Stimulated activated CD8-positive, alpha-beta memory T cell treated with anti-CD3 and anti-CD28 coated beads, Interleukin-2, amount 100 ng/mL, for 1 hour (primary cell): ENCODE data around the gene CSF2RB.

Experiments used
- DNase-seq, 2 donors: peaks; one replicate each; pipeline ENCODE4 v3.0.0-alpha.2; 2020; ENCODE audit warnings: low read depth in 2 of 2

The CSF2RB gene

DNA sequence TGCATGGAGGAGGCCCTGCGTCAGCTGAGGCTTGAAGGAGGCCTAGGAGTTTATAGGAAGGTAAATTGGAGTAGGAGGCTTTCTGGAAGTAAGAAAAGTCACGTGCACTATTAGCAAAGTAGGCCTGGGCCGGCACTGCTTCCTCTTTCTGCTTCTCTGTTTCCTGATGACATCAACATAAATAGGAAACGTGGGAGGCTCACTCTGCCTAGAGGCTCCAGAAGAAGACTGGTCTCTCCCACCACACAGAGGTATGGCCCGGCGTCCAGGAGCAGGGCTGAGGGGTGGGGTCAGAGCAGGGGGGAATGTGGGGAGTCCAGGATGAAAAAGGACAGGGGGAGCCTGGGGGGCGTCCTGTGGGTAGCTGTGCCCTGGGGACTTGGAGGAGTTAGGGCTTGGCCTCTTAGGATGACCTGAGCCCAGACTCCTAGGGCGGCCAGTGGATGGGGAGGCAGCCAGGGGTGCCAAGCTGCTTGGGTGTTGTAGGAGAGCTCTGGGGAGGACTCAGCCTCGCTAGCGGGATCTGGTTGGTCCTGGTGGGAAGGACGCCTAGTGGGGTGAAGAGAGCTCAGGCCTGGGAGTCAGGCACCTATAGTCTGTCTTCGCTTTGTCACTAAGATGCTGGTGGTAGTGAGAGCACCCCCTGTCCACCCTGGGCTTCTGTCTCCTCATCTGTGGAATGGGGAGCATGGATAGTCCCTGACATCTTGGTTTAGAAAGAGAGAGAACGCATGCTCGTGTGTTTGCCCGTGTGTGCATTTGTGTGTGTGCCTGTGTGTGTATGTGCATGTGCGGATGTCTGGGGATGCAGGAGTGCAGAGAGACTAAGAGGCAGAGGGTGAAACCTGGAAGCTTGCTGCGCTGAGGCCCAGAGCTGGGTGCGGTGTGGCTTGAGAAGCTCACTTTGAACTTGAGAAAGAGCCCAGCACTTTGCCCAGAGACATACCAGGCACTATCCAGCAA, at the start of gene CSF2RB:
Gene CSF2RB, plus strand, starts transcription at position 202 of the 963 bp plus-strand sequence. CDS start 8,580 bp downstream, outside the sequence.
- no peak for DNase-seq

DNA sequence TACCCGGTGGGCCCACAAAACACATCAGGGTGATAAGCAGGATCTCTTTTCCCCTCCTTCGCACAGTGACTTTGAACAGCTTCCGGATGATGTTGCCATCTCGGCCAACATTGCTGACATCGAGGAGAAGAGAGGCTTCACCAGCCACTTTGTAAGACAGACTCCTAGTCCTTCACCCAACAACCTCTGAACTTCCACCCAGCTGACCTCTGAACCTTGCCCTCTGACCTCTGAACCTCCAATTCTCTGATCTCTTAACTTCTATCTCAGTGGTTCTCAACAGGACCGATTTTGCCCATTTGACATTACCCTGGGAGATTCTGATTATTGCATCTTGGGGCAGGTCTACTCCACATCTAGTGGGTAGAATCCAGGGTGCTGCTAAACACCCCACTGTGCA, 49.4 kb upstream of the CSF2RB start:
- no peak for DNase-seq

DNA sequence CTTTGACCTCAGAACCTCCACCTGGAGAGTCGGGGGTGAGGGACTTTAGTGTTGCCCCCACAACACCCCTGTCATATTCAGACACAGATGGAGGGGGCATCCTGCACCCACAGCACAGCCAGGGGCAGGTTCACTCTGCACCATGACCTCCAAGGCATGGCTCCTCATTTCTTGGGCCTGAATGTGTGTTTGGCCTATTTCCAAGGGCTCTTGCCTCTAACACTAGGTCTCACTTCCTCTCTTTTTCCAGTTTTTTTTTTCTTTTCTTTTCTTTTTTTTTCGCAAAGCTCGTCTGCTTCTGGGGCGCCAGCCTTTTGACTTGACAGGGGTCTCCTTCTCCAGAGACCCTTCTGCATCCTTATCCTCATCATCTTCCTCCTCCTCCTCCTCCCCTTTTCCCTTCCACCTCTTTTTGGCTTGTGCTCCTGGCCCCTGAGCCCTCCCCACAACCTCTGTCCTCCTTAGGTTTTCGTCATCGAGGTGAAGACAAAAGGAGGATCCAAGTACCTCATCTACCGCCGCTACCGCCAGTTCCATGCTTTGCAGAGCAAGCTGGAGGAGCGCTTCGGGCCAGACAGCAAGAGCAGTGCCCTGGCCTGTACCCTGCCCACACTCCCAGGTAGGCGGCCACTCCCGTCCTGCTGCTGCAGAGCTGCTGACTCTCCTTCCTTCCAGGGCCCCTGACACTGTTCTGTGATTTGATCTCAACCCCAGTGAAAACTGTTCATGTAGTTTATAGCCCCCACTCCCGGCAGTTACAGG, 48.8 kb upstream of the CSF2RB start:
- DNase-seq, result no peak

DNA sequence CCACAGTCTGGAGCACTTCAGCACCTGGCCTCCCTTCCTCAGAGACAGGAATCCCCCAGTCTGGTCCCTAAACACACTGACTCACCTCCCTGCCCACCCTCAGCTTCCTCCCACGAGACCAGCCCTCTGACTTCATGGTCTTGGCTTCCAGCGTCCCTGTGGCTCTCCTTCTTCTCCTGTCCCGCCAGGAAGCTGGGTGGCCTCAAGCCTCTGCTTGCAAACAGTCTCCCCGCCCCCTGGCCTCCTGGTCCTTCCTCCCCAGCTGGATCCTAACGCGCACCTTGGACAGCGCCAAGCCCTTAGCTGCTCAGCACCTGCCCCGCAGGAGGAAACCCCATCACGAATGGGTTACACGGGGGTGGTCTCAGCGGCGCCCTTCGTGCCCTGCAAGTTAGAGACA, 48.1 kb upstream of the CSF2RB start:
- no peak for DNase-seq

DNA sequence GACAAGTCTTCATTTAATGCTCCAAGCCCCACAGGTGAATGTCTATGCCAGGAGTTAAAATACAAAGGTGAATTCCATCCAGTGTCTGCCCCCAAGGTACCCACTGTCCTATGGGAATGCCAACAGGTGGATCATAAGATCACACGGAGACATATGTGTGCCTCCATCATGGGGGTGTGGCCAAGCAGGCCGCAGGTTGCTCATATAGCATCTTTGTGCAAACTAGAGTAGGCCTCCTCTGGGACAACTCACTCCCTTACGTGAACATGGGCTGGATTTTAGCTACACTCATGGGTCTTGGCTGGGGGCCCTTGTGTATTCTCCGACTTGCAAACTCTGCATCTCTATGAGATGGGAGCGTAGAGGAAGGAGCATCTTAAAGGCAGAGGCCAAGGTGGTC, 45.7 kb upstream of the CSF2RB start:
- DNase-seq, result no peak

DNA sequence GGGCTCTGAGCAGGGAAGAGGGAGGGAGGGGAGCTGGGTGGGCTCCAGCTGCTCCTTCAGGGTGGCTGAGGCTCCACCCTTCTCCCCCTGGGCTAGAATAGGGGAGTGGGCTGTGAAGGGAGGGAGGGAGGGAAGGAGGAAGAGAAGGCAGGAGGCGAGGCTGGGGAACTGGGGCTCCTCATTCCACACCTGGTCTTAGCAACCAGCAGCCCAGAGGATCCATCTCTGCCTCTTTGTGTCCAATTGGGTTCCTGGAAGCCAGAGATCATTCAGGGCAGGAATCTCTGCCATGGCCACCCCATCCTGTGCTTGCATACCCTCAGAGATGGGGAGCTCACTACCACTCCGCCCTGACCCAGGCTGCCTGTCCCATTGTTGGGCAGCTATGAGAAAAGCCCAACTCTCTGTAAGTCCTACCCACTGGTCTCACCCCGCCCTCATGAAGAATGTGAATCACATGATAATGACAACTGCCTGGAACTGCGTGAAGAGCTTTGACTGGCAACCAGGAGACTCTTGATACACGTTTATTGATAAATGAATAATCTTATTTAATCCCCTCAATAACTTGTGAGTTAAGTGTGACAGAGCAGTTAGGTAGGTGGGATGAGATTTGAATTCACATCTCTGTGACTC, 44.8 kb upstream of the CSF2RB start:
- no peak for DNase-seq

DNA sequence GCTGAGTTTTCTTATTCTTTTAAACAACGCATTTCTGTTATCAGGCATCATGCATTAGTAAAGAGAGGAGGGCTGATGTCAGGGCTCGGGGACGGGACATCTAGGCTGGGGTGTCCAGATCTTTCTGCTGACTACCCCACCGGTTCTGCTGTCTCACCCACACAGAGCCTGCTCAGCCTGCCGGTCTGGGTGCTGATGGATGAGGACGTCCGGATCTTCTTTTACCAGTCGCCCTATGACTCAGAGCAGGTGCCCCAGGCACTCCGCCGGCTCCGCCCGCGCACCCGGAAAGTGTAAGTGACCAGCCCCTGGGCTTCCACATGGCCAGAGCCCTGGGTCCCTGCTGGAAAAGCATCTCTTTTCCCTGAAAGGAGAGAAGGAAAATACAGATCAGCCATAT, 43.2 kb upstream of the CSF2RB start:
- no peak for DNase-seq

DNA sequence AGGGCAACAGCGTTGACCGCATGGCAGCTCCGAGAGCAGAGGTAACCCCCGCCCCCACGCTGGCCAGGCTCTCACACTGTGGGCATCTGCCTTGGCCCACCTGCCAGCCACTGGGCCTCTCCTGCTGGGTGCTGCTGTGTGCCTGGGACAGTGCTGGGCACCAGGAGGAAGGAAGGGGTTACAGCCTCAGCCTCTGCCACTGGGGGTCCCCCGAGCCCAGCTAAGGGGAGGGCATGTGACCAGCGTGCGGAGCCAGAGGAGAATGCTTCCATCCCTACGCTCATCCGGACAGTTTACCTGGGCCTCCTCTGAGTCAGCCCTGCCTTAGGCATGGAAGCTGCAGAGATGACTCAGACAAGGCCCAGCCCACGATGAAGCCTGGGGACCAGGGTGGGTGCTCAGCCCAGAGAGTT, 41.8 kb upstream of the CSF2RB start:
- DNase-seq, result no peak

DNA sequence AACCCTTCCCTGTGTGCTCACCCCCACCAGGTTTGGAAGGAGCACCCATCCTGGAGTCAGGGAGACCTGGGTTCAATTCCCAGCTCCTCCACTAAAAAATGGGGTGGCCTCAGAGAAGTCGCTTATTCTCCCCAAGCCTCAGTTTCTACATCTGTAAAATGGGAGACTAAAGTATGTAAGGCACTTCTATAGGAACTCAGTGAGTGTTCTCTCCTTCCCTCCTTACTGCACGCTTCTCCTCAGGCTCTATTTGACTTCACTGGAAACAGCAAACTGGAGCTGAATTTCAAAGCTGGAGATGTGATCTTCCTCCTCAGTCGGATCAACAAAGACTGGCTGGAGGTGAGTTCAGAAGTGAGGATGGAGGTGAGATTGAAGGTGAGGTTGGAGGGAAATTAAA, 41.3 kb upstream of the CSF2RB start:
- DNase-seq, result no peak

DNA sequence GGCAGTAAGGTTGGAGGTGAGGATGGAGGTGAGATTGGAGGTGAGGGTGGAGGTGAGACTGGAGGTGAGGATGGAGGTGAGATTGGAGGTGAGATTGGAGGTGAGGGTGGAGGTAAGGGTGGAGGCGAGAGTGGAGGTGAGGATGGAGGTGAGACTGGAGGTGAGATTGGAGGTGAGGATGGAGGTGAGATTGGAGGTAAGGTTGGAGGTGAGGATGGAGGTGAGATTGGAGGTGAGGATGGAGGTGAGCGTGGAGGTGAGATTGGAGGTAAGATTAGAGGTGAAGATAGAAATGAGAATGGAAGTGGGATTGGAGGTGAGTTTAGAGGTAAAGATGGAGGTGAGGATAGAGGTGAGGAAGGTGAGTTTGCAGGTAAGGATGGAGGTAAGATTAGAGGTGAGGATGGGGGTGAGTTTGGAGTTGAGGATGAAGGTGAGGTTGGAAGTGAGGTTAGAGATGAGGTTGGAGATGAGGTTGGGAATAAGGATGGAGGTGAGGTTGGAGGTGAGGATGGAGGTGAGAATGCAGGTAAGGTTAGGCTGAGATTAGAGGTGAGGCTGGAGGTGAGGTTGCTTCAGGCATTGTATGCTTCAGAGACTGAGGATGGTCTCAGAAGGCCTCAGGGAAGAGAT, 40.4 kb upstream of the CSF2RB start:
- no peak for DNase-seq

DNA sequence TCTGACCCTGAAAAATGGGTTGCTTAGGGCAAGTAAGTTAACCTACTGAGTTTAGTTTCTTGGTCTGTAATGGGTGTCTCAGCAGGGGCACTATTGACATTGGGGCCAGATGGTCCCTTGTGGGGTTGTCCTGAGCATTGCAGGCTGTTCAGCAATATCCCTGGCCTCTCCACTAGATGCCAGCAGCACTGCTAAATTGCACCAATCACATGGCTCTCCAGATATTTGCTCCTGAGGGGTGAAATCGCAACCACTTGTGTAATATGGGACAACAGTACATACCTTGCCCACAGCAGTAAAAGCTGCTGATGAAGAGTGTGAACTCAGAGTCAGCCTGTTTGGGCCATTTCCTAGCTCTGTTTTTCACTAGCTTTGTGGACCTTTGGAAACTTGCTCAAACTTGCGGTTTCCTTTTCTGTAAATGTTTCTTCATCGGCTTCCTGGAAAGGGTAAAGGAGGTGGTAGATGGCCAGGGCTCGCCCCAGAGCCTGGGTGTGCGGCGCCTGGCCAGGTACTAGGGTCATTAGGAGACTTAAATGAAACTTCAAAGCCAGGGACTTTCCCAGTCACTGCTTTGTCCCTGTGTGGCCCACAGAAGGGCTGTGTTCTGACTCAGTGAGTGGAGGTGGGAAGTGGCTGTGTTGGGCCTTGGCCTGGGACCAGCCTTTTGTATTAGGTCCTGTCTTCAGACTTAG, 39.7 kb upstream of the CSF2RB start:
- DNase-seq, result no peak

DNA sequence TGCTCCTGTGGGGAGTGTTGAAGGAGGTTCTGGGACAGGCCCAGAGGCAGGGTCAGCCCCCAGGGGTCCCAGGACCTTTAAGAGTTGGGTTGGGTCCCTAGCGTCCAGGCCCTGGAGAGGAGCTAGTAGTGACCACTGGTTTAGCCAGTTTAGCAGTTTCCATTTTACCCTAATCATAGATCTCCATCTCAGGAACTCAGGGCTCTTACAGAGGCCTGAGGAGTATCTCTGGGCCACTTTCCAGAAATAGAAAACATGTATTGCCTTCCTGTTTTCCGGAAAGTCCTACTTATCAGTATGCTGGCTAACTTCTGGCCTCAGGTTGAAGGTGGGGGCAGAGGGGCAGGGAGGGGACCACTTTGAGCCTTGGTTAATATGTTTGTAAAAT, 39.1 kb upstream of the CSF2RB start:
- DNase-seq, result no peak

DNA sequence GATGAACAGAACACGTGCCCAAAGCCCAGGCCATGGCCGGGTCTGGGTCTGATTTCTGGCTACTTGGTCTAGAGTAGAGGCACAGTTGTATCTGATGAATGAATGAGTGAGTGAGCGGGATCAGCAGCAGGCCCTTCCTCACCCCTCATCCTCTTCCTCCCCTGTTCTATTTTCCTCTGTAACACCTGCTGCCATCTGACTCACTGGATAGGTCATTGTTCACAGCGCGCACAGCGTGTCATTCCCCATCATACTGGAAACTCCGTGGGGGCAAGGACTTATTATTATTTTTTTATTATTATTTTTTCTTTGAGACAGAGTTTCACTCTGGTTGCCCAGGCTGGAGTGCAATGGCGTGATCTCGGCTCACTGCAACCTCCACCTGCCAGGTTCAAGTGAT, 38.7 kb upstream of the CSF2RB start:
- no peak for DNase-seq

DNA sequence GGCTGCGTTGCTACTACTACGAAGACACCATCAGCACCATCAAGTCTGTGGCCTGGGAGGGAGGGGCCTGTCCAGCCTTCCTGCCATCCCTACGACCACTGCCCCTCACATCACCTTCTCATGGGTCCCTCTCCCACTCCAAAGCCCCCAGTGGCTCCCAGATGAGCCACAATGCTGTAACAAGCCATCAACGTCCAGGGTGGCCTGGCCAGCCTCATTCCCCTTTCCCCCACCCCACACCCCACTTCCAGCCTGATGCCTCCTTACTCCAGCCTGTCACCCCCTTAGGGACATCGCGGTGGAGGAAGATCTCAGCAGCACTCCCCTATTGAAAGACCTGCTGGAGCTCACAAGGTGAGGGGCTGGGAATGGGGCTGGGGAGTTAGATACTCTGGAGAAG, 37.7 kb upstream of the CSF2RB start:
- DNase-seq, result no peak

DNA sequence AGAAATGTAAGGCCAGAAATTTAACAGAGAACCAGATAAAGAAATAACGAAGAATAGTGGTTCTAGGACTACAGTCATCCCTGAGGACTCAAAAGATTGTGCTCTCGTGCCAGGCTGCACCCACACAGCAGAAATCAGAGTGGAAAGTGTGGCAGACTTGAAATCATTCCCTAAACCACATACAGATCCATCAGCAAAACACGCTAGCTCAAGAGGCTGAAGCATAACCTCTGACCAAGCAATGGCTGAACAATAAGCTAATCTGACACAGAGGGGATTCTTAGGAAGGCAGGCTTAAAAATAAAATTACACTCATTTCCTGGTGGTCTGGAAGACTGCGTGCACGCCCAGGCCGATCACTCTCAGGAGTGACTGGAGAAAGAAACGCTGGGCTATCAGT, 33.7 kb upstream of the CSF2RB start:
- no peak for DNase-seq

DNA sequence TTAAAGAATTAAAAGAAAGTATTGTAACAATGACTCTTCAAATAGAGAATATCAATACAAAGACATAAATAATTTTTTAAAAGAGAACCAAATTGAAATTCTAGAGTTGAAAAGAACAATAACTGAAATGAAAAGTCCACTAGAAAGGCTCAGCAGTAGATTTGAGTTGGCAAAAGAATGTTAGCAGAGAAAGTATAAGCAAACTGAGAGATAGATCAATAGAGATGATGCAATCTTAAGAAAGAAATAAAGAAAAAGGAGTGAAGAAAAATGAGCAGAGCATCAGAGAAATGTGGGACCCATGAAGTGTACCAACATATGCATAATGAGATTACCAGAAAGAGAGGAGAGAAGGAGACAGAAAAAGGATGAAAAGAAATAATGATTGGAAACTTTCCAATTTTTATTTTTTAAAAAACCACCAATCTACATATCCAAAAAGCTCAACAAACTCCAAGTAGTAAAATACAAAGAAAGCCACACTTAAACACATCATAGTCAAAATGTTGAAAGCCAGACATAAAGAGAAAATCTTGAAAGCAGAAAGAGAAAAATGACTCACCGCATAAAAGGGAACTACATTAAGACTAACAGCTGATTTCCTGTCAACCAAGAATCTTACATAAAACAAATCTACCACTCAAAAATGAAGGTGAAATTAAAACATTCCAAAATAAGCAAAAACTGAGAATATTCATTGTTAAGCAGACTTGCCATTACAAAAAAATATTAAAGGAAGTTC, 31.8 kb upstream of the CSF2RB start:
- no peak for DNase-seq

DNA sequence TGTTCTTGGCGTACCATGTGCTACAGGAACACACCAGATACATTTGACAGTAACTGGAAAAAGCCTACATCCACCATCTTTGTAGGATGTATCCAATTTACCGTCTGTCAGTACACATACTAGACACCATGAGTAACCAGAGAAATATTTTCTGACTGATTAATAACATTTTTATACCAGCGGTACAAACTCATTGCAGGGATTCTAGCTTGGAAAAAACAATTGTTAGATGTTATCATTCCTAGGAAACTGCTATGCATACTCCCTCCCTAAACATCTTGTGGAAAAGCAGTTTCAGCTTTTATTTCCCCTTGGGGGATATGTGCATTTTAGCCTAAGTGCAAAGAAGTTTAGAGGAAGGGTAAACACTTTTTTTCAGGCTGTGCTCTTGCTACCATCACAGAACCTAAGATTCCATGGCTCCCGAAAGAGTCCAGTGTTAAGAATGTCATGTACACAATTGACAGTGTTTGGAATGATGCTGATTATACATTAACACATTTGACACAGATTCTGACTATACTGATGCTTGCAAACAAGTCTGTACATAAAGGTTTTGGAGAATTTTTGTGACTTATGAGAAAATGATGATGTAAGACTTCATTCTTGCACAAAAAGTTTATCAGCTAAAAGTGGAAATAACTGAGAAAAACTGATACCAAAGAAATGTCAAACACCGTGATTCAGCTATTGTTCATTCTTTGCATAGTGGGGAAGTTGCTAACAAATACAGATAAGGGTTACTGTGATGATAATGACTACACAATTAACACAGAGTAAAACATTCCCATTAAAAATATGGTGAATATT, 28.9 kb upstream of the CSF2RB start:
- no peak for DNase-seq

DNA sequence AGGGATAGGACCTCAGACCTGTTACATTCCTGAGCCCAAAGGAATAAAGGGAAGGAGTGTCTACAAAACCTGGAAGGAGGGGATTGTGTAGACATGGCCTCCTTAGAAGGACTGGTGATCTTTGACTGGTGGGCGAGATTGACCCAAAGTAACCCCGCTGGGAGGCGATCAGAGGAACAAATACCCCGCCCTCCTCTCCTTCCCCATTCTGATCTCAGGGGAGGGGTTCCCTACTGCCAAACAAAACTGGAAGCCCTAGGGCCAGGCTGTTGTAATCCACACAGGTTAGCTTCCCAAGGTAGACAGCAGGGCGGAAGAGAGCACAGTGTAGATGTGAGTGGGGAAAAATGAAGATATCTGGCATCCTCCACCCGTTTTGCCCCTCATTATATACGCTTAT, 28.0 kb upstream of the CSF2RB start:
- DNase-seq, result no peak

DNA sequence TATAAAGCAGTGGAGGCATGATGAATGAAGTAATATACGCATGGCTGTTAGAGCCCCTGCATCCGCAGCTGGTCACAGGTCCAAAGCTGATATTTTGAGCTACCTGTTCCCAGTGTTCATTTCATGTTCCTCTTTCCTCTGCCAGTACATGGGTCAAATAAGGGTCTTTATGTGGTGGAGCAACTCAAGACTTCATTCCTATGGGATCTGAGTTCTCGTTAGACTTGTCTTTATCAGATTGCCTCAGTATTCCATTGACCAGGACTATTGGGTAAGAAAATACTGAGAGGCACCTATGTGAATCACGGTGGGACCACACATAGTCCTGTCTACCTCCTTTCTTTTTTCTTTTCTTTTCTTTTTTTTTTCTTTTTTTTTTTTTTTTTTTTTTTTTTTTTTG, 27.4 kb upstream of the CSF2RB start:
- no peak for DNase-seq

DNA sequence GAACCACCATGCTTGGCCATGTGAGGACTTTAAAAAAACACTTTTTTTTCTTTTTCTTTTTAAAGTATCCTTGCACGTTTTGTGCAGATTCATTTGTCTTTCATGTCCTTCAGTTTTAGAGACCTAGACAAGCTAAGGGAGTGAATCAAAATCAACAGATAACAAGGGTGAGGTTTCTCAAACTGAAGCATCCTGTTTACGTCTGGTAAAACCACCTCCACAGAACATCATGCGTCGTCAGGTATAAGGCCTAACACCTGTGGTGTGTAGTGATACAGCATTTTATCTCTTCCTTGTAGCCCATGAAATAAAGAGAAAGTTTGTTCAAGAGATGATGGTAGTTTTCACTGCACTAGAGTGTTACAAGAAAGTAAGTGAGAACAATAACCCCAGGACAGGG, 26.3 kb upstream of the CSF2RB start:
- no peak for DNase-seq
